Mammary epithelial cell (primary cell): ENCODE data around the gene ISCU.

ENCODE experiments used
- EZH2 ChIP-seq: IDR thresholded peaks from 2 replicates; pipeline ENCODE4 v1.6.1; 2012; ENCODE audit warnings: low read length, inconsistent platforms, borderline replicate concordance
- TF ChIP-seq, protein P1 (sequence below), 2 donors: IDR thresholded peaks in 1 of 2; conservative IDR thresholded peaks in 1 of 2; 2 replicates each; pipeline ENCODE4 v1.5.1; 2011 to 2012; ENCODE audit warnings: inconsistent platforms in 2 of 2, low read length in 2 of 2, mild to moderate bottlenecking in 2 of 2, control low read depth in 1 of 2, low read depth in 1 of 2; ENCODE audit not compliant: insufficient read depth in 1 of 2; ENCODE audit errors: extremely low read depth in 1 of 2

DNA sequence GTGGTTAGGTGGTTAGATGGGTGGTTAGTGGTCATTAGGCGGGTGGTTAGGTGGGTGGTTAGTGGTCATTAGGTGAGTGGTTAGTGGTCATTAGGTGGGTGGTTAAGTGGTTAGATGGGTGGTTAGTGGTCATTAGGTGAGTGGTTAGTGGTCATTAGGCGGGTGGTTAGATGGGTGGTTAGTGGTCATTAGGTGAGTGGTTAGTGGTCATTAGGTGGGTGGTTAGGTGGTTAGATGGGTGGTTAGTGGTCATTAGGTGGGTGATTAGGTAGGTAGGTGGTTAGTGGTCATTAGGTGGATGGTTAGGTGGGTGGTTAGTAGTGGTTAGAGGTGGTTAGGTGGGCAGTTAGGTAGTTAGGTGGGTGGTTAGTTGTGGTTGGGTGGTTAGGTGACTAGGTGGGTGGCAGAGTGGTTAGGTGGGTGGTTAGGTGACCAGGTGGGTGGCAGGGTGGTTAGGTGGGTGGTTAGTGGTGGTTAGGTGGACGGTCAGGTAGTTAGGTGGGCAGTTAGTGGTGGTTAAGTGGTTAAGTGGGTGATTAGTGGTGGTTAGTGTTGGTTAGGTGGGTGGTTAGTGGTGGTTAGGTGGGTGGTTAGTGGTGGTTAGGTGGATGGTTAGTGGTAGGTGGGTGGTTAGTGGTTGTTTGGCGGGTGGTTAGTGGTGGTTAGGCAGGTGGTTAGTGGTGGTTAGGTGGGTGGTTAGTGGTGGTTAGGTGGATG, 43.5 kb downstream of the ISCU start:
- TF ChIP-seq, protein P1, sequence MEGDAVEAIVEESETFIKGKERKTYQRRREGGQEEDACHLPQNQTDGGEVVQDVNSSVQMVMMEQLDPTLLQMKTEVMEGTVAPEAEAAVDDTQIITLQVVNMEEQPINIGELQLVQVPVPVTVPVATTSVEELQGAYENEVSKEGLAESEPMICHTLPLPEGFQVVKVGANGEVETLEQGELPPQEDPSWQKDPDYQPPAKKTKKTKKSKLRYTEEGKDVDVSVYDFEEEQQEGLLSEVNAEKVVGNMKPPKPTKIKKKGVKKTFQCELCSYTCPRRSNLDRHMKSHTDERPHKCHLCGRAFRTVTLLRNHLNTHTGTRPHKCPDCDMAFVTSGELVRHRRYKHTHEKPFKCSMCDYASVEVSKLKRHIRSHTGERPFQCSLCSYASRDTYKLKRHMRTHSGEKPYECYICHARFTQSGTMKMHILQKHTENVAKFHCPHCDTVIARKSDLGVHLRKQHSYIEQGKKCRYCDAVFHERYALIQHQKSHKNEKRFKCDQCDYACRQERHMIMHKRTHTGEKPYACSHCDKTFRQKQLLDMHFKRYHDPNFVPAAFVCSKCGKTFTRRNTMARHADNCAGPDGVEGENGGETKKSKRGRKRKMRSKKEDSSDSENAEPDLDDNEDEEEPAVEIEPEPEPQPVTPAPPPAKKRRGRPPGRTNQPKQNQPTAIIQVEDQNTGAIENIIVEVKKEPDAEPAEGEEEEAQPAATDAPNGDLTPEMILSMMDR (conservative IDR thresholded peaks at IDR 0.05 in 1 of 2, IDR thresholded peaks at IDR 0.05 in 1 of 2; ENCODE audit: extremely low read depth in 1 of 2, insufficient read depth in 1 of 2, low read depth in 1 of 2, low read length in 2 of 2): no peak
- TF ChIP-seq EZH2: no peak
